Measurements from ENCODE around the gene CUBN.

GRCh38 chr10:17053061-17053460 lies 76.5 kb downstream of the CUBN start:
- TF ChIP-seq CTCF (IDR thresholded peaks at IDR 0.05) = no peak
- no peak for TF ChIP-seq EP300 (IDR thresholded peaks at IDR 0.05; ENCODE audit: low read depth)

All from transverse colon (tissue), 3 donors.